HG03097 (cell line): ENCODE data around the gene TRIB2.
"Not testable (repeated sequence)": the region's sequence is repeated elsewhere in the genome, so short reads cannot be mapped to it uniquely, and the experiment has no call there.

Source experiments
- ATAC-seq: cut with Tn5 transposase; IDR thresholded peaks from one replicate; pipeline ENCODE4 v1.9.1; 2021; ENCODE audit not compliant: unreplicated experiment, low FRiP score

TRIB2 gene

DNA sequence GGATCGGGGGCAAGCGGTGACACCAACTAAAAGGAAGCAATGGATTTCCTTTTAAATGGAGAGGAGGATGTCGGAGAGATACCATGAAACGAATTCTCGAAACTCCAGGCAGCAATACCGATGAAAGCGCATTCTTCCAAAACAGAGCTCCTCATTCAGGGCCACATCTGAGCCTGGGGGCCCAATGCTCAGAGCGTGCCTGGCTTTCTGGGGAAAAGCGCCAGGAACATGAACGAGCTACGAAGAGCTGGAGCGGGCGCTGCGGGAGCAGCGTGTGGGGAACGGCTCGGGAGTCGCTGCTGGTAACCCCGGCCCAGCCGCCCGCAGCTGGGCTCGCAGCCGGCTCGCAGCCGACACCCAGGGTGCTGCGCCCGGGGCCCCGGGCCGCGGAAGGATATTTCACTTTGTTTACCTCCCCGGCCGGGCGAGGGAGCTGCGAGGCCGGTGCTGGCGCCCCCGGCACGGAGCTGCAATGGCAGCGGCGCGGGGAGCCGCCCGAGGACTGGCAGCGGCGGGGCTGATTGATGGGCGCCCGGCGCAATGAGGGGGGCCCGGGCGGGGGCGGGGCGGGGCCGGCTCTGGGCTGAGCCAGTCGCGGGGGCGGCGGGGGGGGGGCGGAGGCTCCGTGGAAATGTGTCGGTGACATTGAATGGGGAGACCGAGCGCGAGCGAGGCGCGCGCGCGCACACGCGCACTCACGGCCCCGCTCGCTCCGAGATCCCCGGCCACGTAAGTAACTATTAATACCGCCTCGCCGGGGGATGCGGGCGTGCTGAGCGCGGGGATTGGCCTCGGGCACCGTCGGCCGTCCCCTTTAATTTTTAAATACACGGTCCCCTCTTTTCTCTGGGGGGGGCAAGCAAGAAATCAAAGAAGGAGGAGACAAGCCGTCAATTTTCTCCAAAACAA is at the start of gene TRIB2:
Gene TRIB2 (plus strand): TSS at position 655 of the 909 bp plus-strand sequence. CDS start 1,372 bp downstream, outside the sequence.
- peak; percentile 47 for ATAC-seq

GRCh38 chr2:12669036-12669435 is 47.7 kb upstream of the TRIB2 start:
- no peak for ATAC-seq

GRCh38 chr2:12672711-12673315 is 43.9 kb upstream of the TRIB2 start:
- no peak for ATAC-seq

DNA sequence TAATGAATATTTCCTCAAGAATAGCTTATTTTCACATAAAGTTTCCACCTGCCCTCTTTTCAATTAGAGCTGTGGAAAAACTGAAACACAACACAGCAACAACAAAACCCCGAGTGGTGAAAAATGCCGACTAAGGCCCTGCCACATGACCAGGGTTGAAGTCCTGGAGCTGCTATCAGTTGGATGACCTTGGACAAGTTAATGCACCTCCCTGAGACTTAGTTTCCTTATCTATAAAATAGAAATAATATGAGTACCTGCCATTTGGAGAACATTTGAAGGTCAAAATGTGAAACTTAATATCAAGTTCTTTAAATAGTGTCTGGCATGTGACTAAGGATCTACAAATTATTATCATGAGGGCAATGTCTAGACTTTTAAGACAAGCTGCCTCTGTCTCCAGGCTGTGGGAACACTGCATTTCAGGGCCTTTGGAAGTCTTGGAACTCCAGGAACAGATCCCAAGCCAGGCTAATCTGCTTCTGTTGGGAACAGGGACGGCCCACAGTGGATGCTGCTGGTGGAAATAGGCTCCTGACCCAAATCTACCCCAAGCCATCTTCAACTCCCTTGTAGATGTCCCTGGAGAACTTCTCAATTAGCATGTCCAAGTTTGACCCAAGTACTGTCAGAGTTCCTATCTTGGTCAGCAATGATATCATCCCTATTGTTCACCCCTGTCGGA is 42.0 kb upstream of the TRIB2 start:
- no peak for ATAC-seq

GRCh38 chr2:12675352-12675795 is 41.4 kb upstream of the TRIB2 start:
- ATAC-seq, result no peak

GRCh38 chr2:12675801-12676200 is 40.9 kb upstream of the TRIB2 start:
- ATAC-seq, result no peak

DNA sequence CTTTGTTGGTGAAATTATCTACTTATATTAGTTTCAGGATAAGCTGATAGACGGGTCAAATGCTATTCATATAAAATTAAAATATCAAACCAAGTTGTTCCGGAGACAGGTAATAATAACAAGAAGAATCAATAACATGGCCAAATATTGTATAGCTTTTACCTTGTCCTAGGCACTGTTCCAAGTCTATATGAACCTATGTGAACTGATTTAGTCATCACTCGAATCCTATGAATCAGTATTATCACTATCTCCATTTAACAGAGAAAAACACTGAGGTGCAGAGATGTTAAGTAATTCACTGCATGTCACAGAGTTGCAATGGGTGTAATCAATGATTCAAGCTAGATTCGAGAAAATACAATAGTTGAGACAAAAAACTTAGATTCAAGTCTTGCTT is 40.0 kb upstream of the TRIB2 start:
- no peak for ATAC-seq

DNA sequence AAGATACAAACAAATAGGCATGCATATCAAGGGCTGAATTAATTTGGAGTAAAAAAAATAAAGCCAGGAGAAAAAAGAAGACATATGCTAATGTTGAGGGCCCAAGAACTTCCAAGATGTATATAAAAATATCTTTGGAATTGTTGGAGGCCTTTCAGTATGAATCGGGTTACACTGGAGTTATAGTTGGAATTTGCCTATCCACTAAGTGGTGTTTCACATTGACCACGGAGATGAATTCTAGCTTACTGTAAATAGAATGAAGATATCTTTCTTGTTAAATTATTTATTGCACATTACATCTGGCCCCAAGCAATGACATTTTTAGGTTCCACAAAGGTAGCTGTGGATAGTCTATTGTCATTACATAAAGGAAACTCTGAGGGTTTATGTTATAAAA is 38.5 kb upstream of the TRIB2 start:
- no peak for ATAC-seq

DNA sequence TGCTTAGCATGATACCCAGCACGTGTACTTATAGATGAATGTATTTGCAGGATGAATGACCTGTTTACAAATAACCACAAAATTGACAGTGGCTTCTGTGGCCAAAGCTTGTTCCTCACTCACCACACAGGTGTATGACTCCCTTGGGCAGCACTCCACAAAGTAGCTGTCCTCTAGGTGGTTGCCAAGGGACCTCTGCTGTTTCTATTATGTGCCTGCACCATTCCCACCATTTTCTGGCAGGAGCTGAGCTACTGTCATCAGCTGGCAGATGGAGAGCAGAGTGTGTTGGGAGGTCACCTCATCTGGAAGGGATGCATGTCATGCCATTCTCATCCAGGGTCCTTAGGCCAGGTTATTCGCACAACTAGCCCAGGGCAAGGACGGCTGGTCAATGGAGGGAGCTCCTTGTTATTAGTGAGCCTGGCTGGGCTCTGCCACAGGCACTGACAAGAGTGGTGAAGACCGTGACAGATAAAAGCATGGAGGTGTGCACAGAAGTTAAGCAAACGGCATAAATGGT is 37.1 kb upstream of the TRIB2 start:
- no peak for ATAC-seq

DNA sequence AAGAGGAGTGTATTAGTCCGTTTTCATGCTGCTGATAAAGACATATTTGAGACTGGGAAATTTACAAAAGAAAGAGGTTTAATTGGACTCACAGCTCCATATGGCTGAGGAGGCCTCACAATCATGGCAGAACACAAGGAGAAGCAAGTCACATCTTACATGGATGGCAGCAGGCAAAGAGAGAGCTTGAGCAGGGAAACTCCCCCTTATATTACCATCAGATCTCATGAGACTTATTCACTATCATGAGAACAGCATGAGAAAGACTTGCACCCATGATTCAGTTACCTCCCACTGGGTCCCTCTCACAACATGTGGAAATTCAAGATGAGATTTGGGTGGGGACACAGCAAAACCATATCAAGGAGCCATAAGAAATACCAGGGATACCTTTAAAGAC is 36.6 kb upstream of the TRIB2 start:
- not testable (repeated sequence) for ATAC-seq

GRCh38 chr2:12682017-12682416 is 34.7 kb upstream of the TRIB2 start:
- no peak for ATAC-seq

DNA sequence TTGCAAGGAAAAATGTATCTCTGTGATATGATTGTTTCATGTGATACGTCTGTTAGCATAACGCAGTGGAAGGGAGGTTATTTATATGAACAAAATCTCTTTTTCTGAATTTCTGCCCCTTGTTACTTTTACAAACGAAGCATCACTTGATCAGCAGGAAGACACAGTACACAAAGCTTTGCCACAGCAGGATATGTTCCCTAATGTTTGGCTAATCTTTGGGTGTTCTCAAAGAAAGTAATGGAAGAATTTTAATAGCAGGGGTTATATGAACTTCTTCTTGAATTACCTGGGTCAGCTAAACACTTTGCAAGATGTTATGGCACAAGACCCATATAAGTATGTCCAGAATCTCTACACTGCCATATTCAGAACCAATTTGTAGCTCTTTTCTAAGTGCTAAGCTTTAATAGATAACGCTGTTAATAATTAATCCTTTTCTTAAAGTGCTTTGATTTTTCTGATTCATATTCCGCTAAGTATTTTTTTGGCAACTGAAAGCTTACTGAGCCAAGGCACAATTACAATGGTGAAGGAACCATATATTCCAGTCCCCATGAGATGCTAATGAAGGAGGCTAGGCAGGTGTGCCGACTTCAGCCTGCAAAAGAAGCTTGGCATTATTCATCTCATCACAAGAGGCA is 33.2 kb upstream of the TRIB2 start:
- ATAC-seq, result no peak

DNA sequence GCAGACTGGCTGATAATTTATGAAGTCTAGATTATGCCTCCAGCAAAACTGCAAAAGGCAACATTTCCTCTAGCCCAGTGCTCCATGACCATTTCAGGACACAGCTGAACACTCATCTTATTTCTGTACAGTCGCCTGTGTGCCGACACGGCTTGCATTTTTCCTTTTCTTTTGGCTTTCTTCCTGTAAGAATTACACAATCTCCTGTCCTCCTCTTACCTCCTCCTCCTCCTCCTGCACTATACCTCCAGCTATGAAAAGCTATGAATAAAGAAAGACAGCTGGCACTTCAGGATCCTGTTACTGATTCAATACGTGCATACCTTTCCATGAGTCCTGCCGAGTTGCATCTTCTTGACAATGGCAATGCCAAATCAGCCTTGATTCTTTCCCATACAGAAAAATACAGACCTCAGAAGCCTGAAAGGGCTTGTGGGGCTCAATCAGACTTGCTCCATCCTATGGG is 32.2 kb upstream of the TRIB2 start:
- no peak for ATAC-seq

- no peak for ATAC-seq
Observed at GRCh38 chr2:12685145-12685544, 31.6 kb upstream of the TRIB2 start.

GRCh38 chr2:12685956-12686355 is 30.8 kb upstream of the TRIB2 start:
- no peak for ATAC-seq

DNA sequence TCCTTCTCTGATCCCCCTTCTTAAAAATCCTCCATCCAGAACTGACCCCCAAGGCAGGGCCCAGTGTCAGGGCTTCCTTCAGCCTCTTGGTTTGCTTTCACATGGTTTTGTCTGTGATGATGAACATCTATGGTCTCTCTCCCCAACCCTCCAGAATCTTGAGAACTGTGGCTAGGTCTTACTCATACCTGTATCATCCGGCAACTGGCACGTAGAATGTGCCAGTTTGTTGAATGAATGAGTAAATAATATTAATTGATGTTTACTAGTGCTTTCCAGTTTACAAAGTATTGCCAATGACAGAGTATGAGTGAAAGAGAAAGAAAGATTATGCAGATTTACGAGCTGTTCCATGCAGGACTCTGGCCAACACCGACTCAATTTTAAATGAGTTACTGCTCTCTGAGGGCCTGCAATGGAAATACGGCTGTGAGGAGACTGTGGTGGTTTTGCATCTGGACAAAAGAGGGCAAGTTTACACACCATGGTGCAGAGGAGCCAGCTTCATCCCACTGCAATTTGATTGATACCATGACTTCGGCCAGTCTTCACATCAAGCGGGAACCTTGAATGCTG is 29.9 kb upstream of the TRIB2 start:
- ATAC-seq, result no peak

DNA sequence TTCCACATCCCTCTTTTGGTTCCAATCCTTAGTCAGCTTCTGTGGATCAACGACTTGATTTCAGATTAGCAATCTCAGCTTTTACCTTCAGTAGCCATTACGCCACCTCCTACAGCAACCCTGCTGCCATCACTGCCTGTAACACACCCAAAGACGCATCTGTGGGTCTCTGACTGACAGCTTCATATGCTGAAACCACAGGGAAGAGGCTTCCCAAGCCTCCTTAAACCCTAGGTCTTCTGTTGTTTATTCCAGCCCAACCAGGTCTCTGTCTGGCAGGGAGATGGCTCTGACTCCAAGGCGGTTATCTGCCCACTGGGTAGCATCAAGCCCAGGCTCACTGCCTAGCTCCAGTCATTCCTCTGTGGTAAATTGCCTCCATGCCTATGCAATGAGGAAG is 28.6 kb upstream of the TRIB2 start:
- no peak for ATAC-seq

GRCh38 chr2:12688893-12689292 is 27.8 kb upstream of the TRIB2 start:
- no peak for ATAC-seq

GRCh38 chr2:12693509-12693908 is 23.2 kb upstream of the TRIB2 start:
- ATAC-seq, result no peak
